Embryonic facial prominence (tissue), 1 donor: Measurements from ENCODE around the gene PHACTR3.
"Not testable (repeated sequence)": the region's sequence is repeated elsewhere in the genome, so short reads cannot be mapped to it uniquely, and the experiment has no call there.

ENCODE experiments used
- DNase-seq: peaks from one replicate; pipeline ENCODE4 v3.0.0-alpha.2; 2016; ENCODE audit errors: extremely low spot score

Gene PHACTR3

GRCh38 chr20:59603781-59604541 lies at the start of gene PHACTR3:
TSS of gene PHACTR3 (plus strand) at chr20:59604540. CDS start at chr20:59605015, 475 bp downstream.
- DNase-seq: no peak

GRCh38 chr20:59557733-59558529 lies 46.4 kb upstream of the PHACTR3 start:
- DNase-seq: not testable (repeated sequence)

- DNase-seq: no peak
Measured at GRCh38 chr20:59559024-59559817, 45.1 kb upstream of the PHACTR3 start.

GRCh38 chr20:59559863-59560262 lies 44.5 kb upstream of the PHACTR3 start:
- no peak for DNase-seq

GRCh38 chr20:59560588-59561227 lies 43.6 kb upstream of the PHACTR3 start:
- no peak for DNase-seq

GRCh38 chr20:59561228-59561605 lies 43.1 kb upstream of the PHACTR3 start:
- DNase-seq: no peak

- no peak for DNase-seq
Measured at GRCh38 chr20:59561614-59562277, 42.6 kb upstream of the PHACTR3 start.

GRCh38 chr20:59564171-59564570 lies 40.2 kb upstream of the PHACTR3 start:
- no peak for DNase-seq

- DNase-seq: no peak
Measured at GRCh38 chr20:59564943-59565342, 39.4 kb upstream of the PHACTR3 start.

GRCh38 chr20:59565768-59566461 lies 38.4 kb upstream of the PHACTR3 start:
- DNase-seq: no peak

GRCh38 chr20:59566631-59567524 lies 37.5 kb upstream of the PHACTR3 start:
- DNase-seq: no peak

- DNase-seq: no peak
Measured at GRCh38 chr20:59567585-59568508, 36.5 kb upstream of the PHACTR3 start.

- DNase-seq: no peak
Measured at GRCh38 chr20:59568509-59569024, 35.8 kb upstream of the PHACTR3 start.

- no peak for DNase-seq
Measured at GRCh38 chr20:59569305-59569704, 35.0 kb upstream of the PHACTR3 start.

- no peak for DNase-seq
Measured at GRCh38 chr20:59571151-59571550, 33.2 kb upstream of the PHACTR3 start.

- DNase-seq: peak; percentile 48
Measured at GRCh38 chr20:59571551-59572314, 32.6 kb upstream of the PHACTR3 start.

GRCh38 chr20:59572515-59572914 lies 31.8 kb upstream of the PHACTR3 start:
- no peak for DNase-seq
